Stimulated activated CD4-positive, alpha-beta T cell treated with anti-CD3 and anti-CD28 coated beads, Interleukin-4, amount 100 ng/mL, for 1 hour (primary cell): ENCODE data around the gene DMRTA1.
"Not testable (repeated sequence)": the region's sequence is repeated elsewhere in the genome, so short reads cannot be mapped to it uniquely, and the experiment has no call there.

Experiments used
- DNase-seq: peaks from one replicate; pipeline ENCODE4 v3.0.0-alpha.2; 2020

The DMRTA1 gene, protein sequence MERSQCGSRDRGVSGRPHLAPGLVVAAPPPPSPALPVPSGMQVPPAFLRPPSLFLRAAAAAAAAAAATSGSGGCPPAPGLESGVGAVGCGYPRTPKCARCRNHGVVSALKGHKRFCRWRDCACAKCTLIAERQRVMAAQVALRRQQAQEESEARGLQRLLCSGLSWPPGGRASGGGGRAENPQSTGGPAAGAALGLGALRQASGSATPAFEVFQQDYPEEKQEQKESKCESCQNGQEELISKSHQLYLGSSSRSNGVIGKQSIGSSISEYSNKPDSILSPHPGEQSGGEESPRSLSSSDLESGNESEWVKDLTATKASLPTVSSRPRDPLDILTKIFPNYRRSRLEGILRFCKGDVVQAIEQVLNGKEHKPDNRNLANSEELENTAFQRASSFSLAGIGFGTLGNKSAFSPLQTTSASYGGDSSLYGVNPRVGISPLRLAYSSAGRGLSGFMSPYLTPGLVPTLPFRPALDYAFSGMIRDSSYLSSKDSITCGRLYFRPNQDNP

DNA sequence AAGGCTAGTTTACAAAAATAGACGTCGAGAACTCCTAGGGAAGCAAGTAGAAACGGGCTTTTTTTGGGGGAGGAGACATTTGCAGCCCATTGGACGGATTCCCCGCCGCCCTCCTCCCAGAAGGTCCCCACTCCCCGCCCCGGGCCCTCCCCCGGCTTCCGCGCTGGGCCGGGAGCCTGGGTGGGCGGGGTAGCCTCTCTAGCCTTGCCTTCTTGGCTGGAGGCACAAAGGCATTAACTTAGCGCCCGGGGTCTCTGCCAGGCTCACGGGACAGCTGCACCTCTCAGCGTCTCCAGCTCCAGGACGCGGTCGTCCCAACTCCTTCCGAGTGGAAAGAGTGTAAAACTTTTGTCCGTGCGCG, at the start of gene DMRTA1:
TSS of gene DMRTA1 (plus strand) at position 236 of the 361 bp plus-strand sequence. CDS start 242 bp downstream, outside the sequence.
- peak; percentile 15 for DNase-seq

DNA sequence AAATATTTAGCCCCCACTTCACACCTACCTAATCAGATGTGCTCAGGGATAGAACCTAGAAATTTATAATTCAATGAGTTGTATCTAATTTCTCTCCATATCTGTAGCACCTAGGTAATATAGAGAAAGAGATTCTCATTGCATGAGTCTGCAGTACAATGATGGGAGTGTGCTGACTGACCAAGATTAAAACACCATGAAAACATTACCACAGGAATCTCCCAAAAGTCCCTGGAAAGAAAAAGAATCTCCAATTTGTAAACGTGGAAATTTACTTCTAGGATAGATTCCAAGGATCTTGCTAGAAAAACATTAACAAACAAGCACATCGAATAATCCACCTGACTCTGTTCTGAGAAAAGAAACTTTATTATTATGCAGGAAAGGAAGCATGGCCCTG, 45.0 kb upstream of the DMRTA1 start:
- no peak for DNase-seq

- no peak for DNase-seq
Measured at GRCh38 chr9:22405869-22406659, 40.6 kb upstream of the DMRTA1 start.

DNA sequence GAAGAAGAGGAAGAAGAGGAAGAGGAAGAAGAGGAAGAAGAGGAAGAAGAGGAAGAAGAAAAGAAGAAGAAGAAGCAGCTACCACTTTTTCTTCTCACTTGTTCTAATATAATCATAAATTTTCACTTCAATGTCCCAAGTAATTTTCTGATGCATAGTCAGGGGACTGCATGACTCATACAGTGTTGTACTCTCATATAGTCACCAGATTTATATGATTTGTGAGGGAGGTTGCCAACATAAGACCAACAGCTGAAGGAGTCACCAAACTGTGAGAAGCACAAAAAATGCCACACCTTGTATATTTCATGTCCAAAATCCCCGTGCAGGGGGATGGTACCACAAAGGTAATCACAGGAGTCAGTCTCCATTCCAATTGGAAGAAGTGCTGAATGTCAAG, 32.7 kb upstream of the DMRTA1 start:
- DNase-seq: no peak

DNA sequence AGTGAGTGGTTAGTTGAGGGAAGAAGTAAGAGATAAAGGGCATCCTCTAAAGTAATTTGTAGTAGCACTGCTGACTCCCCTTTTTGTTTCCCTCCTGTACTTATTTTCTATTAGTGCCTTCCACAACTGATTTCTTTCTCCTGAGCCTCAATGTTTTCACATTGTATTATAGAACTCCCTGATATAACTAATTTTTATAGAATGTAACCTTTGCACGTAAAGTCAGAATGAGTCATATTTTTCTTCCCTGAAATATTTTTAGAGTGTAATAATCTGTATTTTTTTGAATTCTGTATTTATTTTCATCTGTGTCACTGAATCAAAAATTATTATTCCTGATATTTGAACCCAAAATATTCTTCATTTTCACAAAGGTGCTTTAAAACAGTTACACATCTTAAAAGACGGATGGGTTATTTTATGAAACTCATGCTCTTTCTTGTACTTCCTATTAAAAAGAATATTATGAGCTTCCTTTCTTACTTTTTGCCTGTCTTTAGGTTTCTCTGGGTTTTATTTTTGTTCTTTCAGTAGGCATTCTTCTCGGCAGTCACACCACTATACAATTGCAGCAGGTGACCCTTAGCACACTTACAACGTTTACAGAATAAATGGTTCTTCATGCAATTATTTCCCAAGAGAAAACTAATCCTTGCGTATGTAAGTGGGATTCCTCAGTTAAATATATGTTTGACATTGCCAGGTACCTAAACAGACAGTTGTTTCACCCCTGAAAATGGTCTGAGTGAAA, 30.5 kb upstream of the DMRTA1 start:
- no peak for DNase-seq

DNA sequence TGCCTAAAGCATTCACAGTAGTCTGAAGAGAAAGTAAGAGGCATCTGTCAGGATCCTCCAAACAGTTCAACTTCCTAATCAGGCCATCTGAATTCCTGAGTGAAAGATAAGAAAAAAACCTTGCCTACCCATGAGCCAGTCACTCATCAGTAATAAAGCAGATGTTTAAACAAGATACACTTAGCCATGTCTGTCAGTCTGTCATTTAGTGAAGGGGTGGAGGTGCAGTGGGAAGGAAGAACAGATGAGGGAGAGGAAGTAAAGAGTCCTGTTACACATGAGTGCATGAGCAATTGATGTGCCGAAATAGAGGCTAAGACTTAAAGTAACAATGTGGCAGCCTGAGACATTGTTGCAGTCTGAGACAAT, 29.9 kb upstream of the DMRTA1 start:
- DNase-seq: no peak

- DNase-seq: no peak
Measured at GRCh38 chr9:22423566-22423965, 23.1 kb upstream of the DMRTA1 start.

DNA sequence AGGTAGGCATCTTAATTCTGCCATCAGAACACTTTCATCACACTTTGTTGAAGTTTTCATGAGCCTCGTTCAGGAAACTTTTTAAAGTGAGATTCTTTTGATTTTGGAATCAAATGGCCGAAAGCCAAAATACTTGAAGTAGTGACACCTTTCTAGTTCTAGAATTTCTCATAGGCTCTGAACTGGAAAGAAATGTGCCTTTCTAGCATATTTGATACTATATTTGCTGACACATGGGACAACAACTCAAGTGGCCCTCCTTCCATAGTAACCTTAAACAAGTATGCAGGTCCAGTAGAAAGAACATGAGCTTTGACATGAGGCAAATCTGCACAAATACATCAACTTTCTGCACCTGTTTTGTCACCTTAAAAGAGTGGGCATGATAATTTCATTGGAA, 22.0 kb upstream of the DMRTA1 start:
- no peak for DNase-seq

- no peak for DNase-seq
Measured at GRCh38 chr9:22425551-22425950, 21.1 kb upstream of the DMRTA1 start.

- DNase-seq: no peak
Measured at GRCh38 chr9:22427226-22427880, 19.3 kb upstream of the DMRTA1 start.

- DNase-seq: no peak
Measured at GRCh38 chr9:22433691-22434090, 12.9 kb upstream of the DMRTA1 start.

GRCh38 chr9:22435252-22435651, 11.4 kb upstream of the DMRTA1 start:
- DNase-seq: not testable (repeated sequence)

DNA sequence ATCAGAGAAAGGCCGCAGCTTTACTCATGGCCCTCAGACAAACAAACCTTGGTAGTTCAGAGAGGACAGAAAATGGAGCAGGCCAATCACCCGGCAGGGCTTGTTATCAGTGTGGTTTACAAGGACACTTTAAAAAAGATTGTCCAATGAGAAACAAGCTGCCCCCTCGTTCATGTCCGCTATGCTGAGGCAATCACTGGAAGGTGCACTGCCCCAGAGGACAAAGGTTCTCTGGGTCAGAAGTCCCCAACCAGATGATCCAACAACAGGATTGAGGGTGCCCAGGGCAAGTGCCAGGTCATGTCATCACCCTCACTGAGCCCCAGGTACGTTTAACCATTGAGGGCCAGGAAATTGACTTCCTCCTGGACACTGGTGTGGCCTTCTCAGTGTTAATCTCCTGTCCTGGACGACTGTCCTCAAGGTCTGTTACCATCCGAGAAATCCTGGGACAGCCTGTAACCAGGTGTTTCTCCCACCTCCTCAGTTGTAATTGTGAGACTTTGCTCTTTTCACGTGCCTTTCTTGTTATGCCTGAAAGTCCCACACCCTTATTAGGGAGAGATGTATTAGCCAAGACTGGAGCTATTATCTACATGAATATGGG, 9.1 kb upstream of the DMRTA1 start:
- not testable (repeated sequence) for DNase-seq

DNA sequence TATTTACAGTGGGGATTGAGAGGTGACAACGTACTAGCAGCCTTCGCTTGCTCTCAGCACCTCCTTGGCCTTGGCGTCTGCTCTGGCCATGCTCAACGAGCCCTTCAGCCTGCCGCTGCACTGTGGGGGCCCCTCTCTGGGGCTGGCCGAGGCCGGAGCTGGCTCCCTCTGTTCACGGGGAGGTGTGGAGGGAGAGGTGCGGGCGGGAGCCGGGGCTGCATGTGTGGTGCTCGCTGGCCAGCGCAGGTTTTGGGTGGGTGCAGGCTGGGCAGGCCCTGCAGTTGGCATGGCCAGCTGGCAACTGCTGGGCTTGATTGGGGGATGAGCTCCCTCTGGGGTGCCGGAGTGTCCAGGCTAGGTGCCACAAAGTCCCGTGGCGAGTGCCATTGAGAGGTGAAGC, 5.8 kb upstream of the DMRTA1 start:
- no peak for DNase-seq

DNA sequence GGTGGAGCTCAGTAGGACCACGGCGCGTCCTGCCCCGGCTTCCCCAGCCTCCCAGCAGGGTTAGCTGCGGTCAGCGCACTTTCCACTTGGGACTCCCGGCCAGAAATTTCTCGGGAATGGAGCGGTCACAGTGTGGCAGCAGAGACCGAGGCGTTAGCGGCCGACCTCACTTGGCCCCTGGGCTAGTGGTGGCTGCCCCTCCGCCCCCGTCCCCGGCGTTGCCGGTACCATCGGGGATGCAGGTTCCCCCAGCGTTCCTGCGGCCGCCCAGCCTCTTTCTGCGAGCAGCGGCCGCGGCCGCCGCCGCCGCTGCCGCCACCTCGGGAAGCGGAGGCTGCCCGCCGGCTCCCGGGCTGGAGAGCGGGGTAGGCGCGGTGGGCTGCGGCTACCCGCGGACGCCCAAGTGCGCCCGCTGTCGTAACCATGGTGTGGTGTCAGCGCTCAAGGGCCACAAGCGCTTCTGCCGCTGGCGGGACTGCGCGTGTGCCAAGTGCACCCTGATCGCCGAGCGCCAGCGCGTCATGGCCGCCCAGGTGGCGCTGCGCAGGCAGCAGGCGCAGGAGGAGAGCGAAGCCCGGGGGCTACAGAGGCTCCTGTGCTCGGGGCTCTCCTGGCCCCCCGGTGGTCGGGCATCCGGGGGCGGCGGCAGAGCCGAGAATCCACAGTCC, 460 bp downstream of the DMRTA1 start:
- peak; percentile 54 for DNase-seq

DNA sequence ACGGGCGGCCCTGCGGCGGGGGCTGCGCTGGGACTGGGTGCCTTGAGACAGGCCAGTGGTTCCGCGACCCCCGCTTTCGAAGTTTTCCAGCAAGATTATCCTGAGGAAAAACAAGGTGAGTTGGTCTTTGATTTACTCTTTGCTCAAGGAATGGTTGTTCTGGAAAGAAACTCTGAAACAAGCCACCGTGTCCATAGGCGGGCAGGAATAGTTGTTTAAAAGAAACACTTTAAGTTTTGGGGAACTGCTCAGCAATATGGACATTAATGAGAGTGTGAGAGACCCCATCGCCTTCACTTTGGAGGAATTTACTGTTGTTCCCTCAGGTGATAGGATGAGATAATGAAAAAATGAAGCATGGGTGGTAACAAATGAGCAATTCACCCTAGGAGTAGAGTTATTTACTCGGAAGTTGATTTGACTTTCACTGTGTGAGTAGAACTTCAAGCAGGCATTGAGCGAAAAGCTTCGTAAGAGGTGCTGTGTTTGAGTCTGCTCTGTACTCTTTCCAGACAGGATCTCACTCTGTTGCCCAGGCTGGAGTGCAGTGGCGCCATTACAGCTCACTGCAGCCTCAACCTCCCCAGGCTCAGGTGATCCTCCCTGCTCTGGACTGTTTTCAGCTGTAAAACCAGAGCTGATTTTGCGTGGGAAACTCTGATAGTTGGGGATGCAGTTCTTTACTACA, 1.1 kb downstream of the DMRTA1 start:
- no peak for DNase-seq

DNA sequence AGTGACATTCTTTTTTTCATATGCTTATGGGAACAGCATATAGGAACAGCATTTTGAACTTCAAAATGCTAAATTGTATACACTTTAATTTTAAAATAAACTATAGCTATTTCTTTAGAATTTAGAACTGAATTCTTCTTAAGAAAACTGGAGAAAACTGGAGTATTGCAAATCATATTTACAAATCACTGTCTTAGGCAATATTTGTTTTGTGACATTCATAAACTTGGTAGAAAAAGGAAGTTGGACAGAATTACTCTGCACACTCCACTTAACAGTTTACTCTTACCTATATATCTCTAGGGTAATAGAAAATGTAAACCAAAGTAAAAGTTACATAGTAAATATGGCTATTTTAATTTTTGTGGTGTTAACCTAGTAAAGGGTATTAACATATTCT, 3.1 kb downstream of the DMRTA1 start:
- no peak for DNase-seq

DNA sequence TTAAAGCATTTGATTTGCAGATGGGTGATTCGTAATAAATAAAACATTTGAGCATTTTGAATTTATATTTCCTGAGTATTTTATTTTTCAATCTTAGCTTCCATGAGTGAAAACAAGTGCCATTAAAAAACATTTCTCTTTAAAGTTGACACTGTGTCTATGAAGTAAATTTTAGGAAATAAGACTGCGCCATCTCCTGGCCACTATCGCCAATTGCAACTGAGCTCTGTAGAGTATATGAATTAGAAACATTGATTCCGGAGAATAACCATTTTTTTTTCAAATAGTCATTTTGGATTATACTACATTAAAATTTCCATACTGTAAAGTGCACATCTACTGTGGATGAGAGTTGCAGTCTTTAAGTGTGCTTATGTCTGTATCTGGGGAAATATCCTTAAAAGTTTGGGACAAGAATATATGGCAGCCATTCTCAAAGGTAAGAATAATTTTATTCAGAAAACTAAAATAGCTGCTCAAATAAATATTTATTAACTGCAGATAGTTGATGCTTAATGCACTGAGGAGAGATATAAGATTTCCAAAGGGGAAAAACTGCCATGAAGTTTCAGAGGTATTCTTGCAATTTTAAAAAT, 5.9 kb downstream of the DMRTA1 start:
- DNase-seq: peak; percentile 52

- no peak for DNase-seq
Measured at GRCh38 chr9:22454016-22454415, 7.4 kb downstream of the DMRTA1 start.

DNA sequence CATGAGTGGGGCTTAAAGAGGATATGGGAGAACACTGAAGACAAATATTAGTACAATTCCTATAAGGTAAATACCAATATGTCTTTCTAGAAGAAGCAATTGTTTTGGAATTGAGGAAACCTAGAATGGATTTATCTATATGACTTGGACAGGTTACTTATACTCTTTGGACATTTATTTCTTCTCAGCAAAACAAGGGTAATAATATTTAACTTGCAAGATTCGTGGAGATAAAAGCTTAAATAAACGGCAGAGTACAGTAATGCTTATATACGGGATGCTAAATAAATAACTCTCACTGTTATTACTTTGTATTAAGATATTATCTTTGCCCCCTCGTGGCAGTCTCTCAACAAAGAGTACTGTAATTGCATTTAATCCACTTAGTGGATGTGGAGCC, 8.6 kb downstream of the DMRTA1 start:
- no peak for DNase-seq

GRCh38 chr9:22457448-22457847, 10.8 kb downstream of the DMRTA1 start:
- no peak for DNase-seq
